Measurements from ENCODE around the gene DCTN2. TPM values are rescaled to one million over a fixed set of nuclear protein-coding genes. Genes with fewer than 3 reads are reported as not detected.
"Not testable (repeated sequence)": the region's sequence is repeated elsewhere in the genome, so short reads cannot be mapped to it uniquely, and the experiment has no call there.

The DCTN2 gene
- total RNA-seq, 2 experiments from 2014 or later = 39.6 TPM

- no peak overlapping the region for H3K27ac Mint-ChIP-seq
- Histone ChIP-seq H3K36me3 (ENCODE audit: insufficient read depth, low read length) (no peaks in the 10 kb centered on the region), H3K27ac (ENCODE audit: low read depth in 1 of 2, low read length in 2 of 2) (no peak overlapping the region), H3K4me1 (ENCODE audit: insufficient read depth, low read length) (no peaks in the 10 kb centered on the region), H3K27me3 (ENCODE audit: control insufficient read depth in 1 of 2, insufficient read depth in 2 of 2, low read length in 2 of 2) (no peaks in the 10 kb centered on the region), H3K4me3 (ENCODE audit: low read length) (no peak overlapping the region), H3K9me3 (ENCODE audit: control insufficient read depth in 1 of 2, insufficient read depth in 1 of 2, low read length in 2 of 2) (no peaks in the 10 kb centered on the region)
- intact Hi-C loops (cut with DNase I, micrococcal nuclease) = no loop called here
- no peak for TF ChIP-seq CTCF (IDR thresholded peaks at IDR 0.05)
- no peaks in the 10 kb centered on the region for H3K27me3 Mint-ChIP-seq
- CTCF ChIA-PET = no interaction called here
- no peaks in the 10 kb centered on the region for H3K36me3 Mint-ChIP-seq (ENCODE audit: low read depth)
- H3K9me3 Mint-ChIP-seq = no peaks in the 10 kb centered on the region
- no peak for DNase-seq
- POLR2A ChIA-PET = no interaction called here
- no peaks in the 10 kb centered on the region for H3K4me1 Mint-ChIP-seq (ENCODE audit: low read depth)
- ATAC-seq (ENCODE audit: poor library complexity) = no peak
- no peak overlapping the region for H3K4me3 Mint-ChIP-seq
Measured at GRCh38 chr12:57575771-57576612, 29.0 kb upstream of the DCTN2 start.

GRCh38 chr12:57574795-57575194 is 27.8 kb upstream of the DCTN2 start:
- no peak for ATAC-seq (ENCODE audit: poor library complexity)
- Mint-ChIP-seq H3K27ac (no peak overlapping the region), H3K27me3 (no peaks in the 10 kb centered on the region), H3K36me3 (ENCODE audit: low read depth) (no peaks in the 10 kb centered on the region), H3K4me3 (no peak overlapping the region), H3K4me1 (ENCODE audit: low read depth) (no peaks in the 10 kb centered on the region), H3K9me3 (no peaks in the 10 kb centered on the region)
- H3K4me3 ChIP-seq (ENCODE audit: low read length) = no peak overlapping the region
- H3K36me3 ChIP-seq (ENCODE audit: insufficient read depth, low read length) = no peaks in the 10 kb centered on the region
- H3K9me3 ChIP-seq (ENCODE audit: control insufficient read depth in 1 of 2, insufficient read depth in 1 of 2, low read length in 2 of 2) = no peaks in the 10 kb centered on the region
- H3K27me3 ChIP-seq (ENCODE audit: control insufficient read depth in 1 of 2, insufficient read depth in 2 of 2, low read length in 2 of 2) = no peaks in the 10 kb centered on the region
- CTCF ChIA-PET = interaction anchor here (0.8 kb wide), 1 partner anchor 9 kb away, joined by 4 read pairs; no protein-coding TSS in a partner anchor
- DNase-seq = no peak
- no peak for TF ChIP-seq CTCF (IDR thresholded peaks at IDR 0.05)
- POLR2A ChIA-PET = no interaction called here
- intact Hi-C loops (cut with DNase I, micrococcal nuclease) = no loop called here
- no peaks in the 10 kb centered on the region for H3K4me1 ChIP-seq (ENCODE audit: insufficient read depth, low read length)
- H3K27ac ChIP-seq (ENCODE audit: low read depth in 1 of 2, low read length in 2 of 2) = no peak overlapping the region

GRCh38 chr12:57571926-57572762 is 25.2 kb upstream of the DCTN2 start:
- Histone ChIP-seq H3K27ac (ENCODE audit: low read depth in 1 of 2, low read length in 2 of 2) (no peak overlapping the region), H3K9me3 (ENCODE audit: control insufficient read depth in 1 of 2, insufficient read depth in 1 of 2, low read length in 2 of 2) (no peaks in the 10 kb centered on the region), H3K4me3 (ENCODE audit: low read length) (no peak overlapping the region), H3K36me3 (ENCODE audit: insufficient read depth, low read length) (no peaks in the 10 kb centered on the region), H3K4me1 (ENCODE audit: insufficient read depth, low read length) (no peaks in the 10 kb centered on the region), H3K27me3 (ENCODE audit: control insufficient read depth in 1 of 2, insufficient read depth in 2 of 2, low read length in 2 of 2) (no peaks in the 10 kb centered on the region)
- ATAC-seq (ENCODE audit: poor library complexity) (no peak), DNase-seq (no peak)
- no peak for TF ChIP-seq CTCF (IDR thresholded peaks at IDR 0.05)
- no peaks in the 10 kb centered on the region for H3K9me3 Mint-ChIP-seq
- H3K36me3 Mint-ChIP-seq (ENCODE audit: low read depth) = peaks cover 4% of the 10 kb centered on the region
- intact Hi-C loops (cut with DNase I, micrococcal nuclease) = no loop called here
- H3K4me3 Mint-ChIP-seq = no peak overlapping the region
- no peaks in the 10 kb centered on the region for H3K4me1 Mint-ChIP-seq (ENCODE audit: low read depth)
- CTCF ChIA-PET = no interaction called here
- POLR2A ChIA-PET = interaction anchor here (0.6 kb wide), 1 partner anchor 58 kb away, joined by 4 read pairs; no protein-coding TSS in a partner anchor
- no peak overlapping the region for H3K27ac Mint-ChIP-seq
- no peaks in the 10 kb centered on the region for H3K27me3 Mint-ChIP-seq

GRCh38 chr12:57570438-57570837 is 23.4 kb upstream of the DCTN2 start:
- H3K4me1 Mint-ChIP-seq (ENCODE audit: low read depth); H3K4me3 ChIP-seq (ENCODE audit: low read length); H3K27me3 Mint-ChIP-seq; H3K27ac ChIP-seq (ENCODE audit: low read depth in 1 of 2, low read length in 2 of 2); DNase-seq; POLR2A ChIA-PET; H3K4me3 Mint-ChIP-seq; H3K9me3 ChIP-seq (ENCODE audit: control insufficient read depth in 1 of 2, insufficient read depth in 1 of 2, low read length in 2 of 2); H3K4me1 ChIP-seq (ENCODE audit: insufficient read depth, low read length); intact Hi-C loops (cut with DNase I, micrococcal nuclease); H3K9me3 Mint-ChIP-seq; H3K36me3 Mint-ChIP-seq (ENCODE audit: low read depth); H3K27ac Mint-ChIP-seq; H3K36me3 ChIP-seq (ENCODE audit: insufficient read depth, low read length); H3K27me3 ChIP-seq (ENCODE audit: control insufficient read depth in 1 of 2, insufficient read depth in 2 of 2, low read length in 2 of 2); ATAC-seq (ENCODE audit: poor library complexity): not testable (repeated sequence)
- CTCF ChIA-PET = interaction anchor here (0.8 kb wide), 1 partner anchor 13 kb away, joined by 3 read pairs; no protein-coding TSS in a partner anchor
